DOHH2 (cell line): Measurements from ENCODE around the gene BAIAP2.

Source experiments
- EZH2phosphoT487 ChIP-seq: fragments of 200-600 bp; sonication (generic); IDR thresholded peaks from 2 replicates; pipeline ENCODE4 v1.6.1; 2017; ENCODE audit warnings: borderline replicate concordance, mild to moderate bottlenecking, antibody characterized with exemption, low read length, moderate library complexity, mixed read lengths
- TF ChIP-seq, protein P1 (sequence below): fragments of 200-600 bp; sonication (generic); IDR thresholded peaks from one replicate; pipeline ENCODE4 v1.5.1; 2014; ENCODE audit warnings: antibody characterized with exemption, mild to moderate bottlenecking, low read depth, low read length; ENCODE audit not compliant: poor library complexity, severe bottlenecking

DNA sequence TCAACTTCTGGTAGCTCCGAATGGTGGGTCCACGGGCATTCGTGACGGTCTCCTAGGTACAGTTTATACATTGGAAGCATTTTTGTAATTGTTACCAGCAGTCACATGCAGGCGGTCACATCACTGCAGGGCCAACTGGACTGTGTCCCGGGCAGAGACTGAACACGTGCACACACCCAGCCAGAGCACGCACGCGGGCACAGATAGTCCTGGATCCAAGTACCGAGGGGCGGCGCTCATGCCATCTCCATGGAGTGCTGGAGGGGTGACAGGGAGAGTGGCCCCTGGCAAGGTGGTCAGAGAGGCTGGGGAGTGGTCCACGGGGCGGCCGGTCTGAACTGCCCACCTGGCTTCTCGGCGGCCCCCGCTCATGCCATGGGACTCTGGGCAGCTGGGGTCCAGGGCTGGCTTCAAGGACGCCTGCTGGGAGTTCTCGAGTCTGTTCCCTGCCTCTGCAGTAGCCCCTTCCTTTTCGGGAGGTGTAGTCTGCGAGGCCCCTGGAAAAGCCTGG lies 34.2 kb downstream of the BAIAP2 start:
- TF ChIP-seq, protein P1, sequence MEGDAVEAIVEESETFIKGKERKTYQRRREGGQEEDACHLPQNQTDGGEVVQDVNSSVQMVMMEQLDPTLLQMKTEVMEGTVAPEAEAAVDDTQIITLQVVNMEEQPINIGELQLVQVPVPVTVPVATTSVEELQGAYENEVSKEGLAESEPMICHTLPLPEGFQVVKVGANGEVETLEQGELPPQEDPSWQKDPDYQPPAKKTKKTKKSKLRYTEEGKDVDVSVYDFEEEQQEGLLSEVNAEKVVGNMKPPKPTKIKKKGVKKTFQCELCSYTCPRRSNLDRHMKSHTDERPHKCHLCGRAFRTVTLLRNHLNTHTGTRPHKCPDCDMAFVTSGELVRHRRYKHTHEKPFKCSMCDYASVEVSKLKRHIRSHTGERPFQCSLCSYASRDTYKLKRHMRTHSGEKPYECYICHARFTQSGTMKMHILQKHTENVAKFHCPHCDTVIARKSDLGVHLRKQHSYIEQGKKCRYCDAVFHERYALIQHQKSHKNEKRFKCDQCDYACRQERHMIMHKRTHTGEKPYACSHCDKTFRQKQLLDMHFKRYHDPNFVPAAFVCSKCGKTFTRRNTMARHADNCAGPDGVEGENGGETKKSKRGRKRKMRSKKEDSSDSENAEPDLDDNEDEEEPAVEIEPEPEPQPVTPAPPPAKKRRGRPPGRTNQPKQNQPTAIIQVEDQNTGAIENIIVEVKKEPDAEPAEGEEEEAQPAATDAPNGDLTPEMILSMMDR, result no peak
- no peak for TF ChIP-seq EZH2phosphoT487
